Activated CD4-positive, CD25-positive, alpha-beta regulatory T cell treated with anti-CD3 and anti-CD28 coated beads, Interleukin-2, amount 50 U/mL, for 24 hours (primary cell): ENCODE results near the gene DNTTIP2.
"Not testable (repeated sequence)": the region's sequence is repeated elsewhere in the genome, so short reads cannot be mapped to it uniquely, and the experiment has no call there.

Experiments
- ATAC-seq, 2 donors: fragments of 150-1000 bp; cut with Tn5 transposase; one replicate each; pipeline ENCODE4 v1.10.0; 2021; ENCODE audit warnings: mild to moderate bottlenecking in 1 of 2, moderate library complexity in 1 of 2

DNTTIP2 gene

GRCh38 chr1:93840956-93841482 is 38.0 kb downstream of the DNTTIP2 start:
- no peak for ATAC-seq

- no peak for ATAC-seq
These were observed 39.3 kb downstream of the DNTTIP2 start for GRCh38 chr1:93839753-93840152.

- ATAC-seq, result no peak
These were observed 39.7 kb downstream of the DNTTIP2 start for GRCh38 chr1:93839307-93839706.

GRCh38 chr1:93837961-93838360 is 41.0 kb downstream of the DNTTIP2 start:
- ATAC-seq, result no peak

GRCh38 chr1:93833293-93833692 is 45.7 kb downstream of the DNTTIP2 start:
- not testable (repeated sequence) for ATAC-seq

GRCh38 chr1:93829061-93829460 is 49.9 kb downstream of the DNTTIP2 start:
- no peak for ATAC-seq

- no peak for ATAC-seq
These were observed 50.6 kb downstream of the DNTTIP2 start for GRCh38 chr1:93828367-93828755.

GRCh38 chr1:93827633-93828366 is 51.2 kb downstream of the DNTTIP2 start:
- no peak for ATAC-seq

- no peak for ATAC-seq
These were observed 51.9 kb downstream of the DNTTIP2 start for GRCh38 chr1:93827128-93827527.

- no peak for ATAC-seq
These were observed 54.2 kb downstream of the DNTTIP2 start for GRCh38 chr1:93824834-93825233.

- ATAC-seq, result no peak
These were observed 56.1 kb downstream of the DNTTIP2 start for GRCh38 chr1:93822730-93823425.

GRCh38 chr1:93821423-93822144 is 57.4 kb downstream of the DNTTIP2 start:
- ATAC-seq, result no peak

GRCh38 chr1:93820554-93821422 is 58.2 kb downstream of the DNTTIP2 start:
- no peak for ATAC-seq

- ATAC-seq, result peak; percentile 24 to 38
These were observed 60.4 kb downstream of the DNTTIP2 start for GRCh38 chr1:93818570-93818959.

GRCh38 chr1:93817819-93818569 is 61.0 kb downstream of the DNTTIP2 start:
- peak; percentile 54 to 71 for ATAC-seq

- ATAC-seq, result no peak
These were observed 61.9 kb downstream of the DNTTIP2 start for GRCh38 chr1:93816970-93817678.
